GM13977 (cell line): ENCODE data around the gene ZDBF2.
A peak's percentile ranks its signal among the peaks of the same experiment; 100 is the strongest.

Experiments used
- DNase-seq: peaks from one replicate; pipeline ENCODE4 v3.0.0; 2012; ENCODE audit warnings: low spot score
- in situ Hi-C: fragments of 300-500 bp; cut with MboI; formaldehyde crosslinking; loops from one replicate; pipeline ENCODE4 v1.12.0; 2022; ENCODE audit warnings: low sequenced_read_pairs, low pct_unique_long_range_greater_than_20kb, mixed read lengths, inconsistent platforms; ENCODE audit not compliant: unreplicated experiment
- TF ChIP-seq, protein P1 (sequence below): IDR thresholded peaks from 2 replicates; pipeline ENCODE4 v1.5.1; 2012; ENCODE audit warnings: mild to moderate bottlenecking, control low read depth; ENCODE audit not compliant: insufficient read depth; ENCODE audit errors: extremely low read depth, missing control alignments

ZDBF2 gene

GRCh38 chr2:206259376-206260187 is 14.9 kb upstream of the ZDBF2 start:
- no peak for DNase-seq
- TF ChIP-seq, protein P1, sequence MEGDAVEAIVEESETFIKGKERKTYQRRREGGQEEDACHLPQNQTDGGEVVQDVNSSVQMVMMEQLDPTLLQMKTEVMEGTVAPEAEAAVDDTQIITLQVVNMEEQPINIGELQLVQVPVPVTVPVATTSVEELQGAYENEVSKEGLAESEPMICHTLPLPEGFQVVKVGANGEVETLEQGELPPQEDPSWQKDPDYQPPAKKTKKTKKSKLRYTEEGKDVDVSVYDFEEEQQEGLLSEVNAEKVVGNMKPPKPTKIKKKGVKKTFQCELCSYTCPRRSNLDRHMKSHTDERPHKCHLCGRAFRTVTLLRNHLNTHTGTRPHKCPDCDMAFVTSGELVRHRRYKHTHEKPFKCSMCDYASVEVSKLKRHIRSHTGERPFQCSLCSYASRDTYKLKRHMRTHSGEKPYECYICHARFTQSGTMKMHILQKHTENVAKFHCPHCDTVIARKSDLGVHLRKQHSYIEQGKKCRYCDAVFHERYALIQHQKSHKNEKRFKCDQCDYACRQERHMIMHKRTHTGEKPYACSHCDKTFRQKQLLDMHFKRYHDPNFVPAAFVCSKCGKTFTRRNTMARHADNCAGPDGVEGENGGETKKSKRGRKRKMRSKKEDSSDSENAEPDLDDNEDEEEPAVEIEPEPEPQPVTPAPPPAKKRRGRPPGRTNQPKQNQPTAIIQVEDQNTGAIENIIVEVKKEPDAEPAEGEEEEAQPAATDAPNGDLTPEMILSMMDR: no peak
- in situ Hi-C loops: no loop called here

DNA sequence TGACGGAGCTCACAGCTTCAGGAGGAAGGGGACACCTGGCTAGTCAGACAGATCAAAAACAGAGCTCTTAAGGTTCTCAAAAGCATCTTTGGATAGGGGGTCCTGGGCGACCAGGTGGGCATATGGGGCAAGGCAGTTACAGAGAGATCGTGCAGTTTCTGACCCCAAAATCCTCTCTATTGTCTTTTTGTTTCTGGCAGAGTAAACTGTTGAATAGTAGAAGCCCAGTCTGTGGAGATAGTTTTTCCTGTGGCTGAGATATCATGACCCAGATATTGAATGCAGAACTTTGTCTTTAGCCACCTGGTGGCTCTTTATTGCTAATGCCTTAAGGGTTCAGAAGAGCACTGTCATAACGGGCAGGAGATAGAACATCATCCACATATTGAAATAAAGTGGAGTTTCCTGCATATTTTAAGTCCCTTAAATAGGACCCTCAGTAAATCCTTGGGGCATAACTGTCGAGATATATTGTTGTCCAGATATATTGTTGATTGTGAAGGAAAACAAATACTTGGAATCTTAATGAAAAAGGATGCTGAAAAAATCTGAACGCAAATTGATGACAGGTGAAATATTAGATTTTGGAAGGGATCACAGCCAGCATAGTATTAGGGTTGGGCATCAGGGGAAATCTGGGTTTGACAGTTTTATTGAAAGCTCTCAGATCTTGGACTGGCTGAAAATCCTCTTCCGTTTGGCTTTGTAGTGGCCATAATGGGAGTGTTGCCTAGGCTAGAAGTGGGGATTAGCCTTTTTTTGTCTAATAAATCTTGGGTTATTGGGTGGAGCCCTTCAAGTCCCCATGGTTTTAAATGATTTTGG is 14.1 kb upstream of the ZDBF2 start:
- DNase-seq: no peak
- in situ Hi-C loops: no loop called here
- TF ChIP-seq, protein P1: peak; percentile 49

DNA sequence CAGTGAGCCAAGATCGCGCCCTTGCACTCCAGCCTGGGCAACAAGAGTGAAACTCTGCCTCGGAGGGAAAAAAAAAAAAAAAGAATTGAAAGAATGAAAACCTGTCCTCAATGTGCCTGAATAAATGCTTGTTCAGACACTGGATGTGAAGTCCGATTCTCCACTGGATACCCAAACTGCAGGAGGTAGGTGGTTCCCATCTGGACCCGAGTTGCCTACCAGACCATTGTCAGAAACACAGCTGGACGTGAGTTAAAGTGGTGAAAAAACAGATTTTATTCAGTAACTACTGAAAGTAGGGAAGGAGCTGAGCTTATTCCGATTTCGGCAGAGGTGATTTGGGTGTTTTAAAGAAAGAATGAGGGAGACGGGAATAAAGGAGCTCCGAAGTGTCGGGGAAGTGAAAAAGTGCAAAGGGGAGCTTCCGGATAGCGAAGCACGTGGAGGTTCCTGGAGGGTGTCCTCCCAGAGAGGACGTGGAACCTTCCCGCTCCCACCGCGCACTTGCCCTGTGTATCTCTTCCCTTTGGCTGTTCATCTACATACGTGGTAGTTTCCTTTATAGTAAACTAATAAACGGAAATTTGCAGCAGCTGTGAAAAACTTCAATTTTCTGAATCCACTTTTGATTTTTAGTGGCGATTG is 10.4 kb upstream of the ZDBF2 start:
- in situ Hi-C loops: no loop called here
- TF ChIP-seq, protein P1: no peak
- no peak for DNase-seq

DNA sequence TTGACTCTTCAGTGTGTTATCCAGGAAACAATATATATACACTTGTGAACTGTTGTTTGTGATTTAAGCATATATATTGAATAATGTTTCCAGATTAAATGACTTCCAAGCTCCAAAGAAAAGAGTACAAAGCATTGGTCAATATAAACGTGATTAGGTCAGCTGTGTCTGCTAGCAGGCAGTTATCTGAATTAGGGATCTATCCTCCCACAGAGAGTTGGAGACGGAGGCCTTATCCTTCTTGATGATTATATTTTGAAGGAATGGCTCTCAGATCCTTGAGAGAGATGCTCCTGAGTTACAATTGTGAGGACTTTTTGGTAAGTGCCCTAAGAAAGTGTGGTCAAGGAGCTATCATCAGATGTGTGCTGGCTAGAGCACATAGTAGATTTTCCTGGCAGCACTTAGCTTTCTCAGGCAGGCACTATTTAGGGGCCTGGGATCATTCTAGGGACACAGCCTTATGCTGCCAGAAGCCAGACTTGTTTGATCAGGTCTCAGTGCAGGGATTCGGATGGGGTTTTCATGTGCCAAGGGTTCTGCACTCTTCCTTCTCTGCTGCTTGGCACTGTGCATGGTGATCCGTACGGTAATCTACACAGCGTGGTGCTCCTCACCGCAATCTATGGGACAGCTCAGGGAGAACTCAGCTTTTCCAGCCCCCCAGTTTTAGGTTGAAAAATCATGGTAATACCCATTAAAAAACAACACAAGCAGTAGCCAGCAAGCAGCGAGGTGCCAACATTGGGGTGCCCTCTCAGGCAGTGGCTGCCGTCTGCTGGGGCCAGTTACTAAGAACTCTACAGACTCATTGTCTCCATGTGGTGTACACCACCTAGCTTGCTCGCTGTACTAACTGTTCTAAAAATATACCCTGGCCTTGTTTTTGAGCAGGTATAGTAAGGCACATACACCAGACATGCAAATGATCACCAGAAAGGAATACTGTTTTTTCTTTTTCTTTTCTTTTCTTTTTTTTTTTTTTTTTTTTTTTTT is 8.0 kb upstream of the ZDBF2 start:
- no peak for DNase-seq
- TF ChIP-seq, protein P1: no peak
- in situ Hi-C loops: no loop called here

DNA sequence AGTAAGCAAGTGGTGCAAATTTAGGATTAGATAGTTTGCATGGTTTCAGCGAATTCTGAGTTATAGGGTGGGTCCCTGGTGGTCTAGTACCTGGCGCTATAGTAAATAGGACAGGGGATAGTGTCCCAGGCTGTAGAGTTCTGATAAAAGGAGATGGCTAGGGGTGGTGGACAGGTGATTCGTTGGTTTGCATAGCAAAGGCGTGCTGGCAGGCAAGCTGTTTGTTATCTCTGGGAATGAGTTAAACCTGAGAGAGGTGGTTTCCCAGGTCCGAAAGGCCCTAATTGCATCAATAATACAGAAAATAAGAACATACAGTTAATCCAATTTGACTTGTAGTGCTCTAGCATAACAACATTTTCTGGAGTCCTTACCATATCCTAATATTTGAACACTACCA is 6.9 kb upstream of the ZDBF2 start:
- in situ Hi-C loops: no loop called here
- TF ChIP-seq, protein P1: no peak
- no peak for DNase-seq

GRCh38 chr2:206271065-206271464 is 3.4 kb upstream of the ZDBF2 start:
- TF ChIP-seq, protein P1: no peak
- in situ Hi-C loops: no loop called here
- no peak for DNase-seq
